ENCODE results near the gene SLC6A11. TPM values are rescaled to one million over a fixed set of nuclear protein-coding genes. Genes with fewer than 3 reads are reported as not detected.

The SLC6A11 gene
- total RNA-seq, 1 experiment from 2014 or later: not detected

DNA sequence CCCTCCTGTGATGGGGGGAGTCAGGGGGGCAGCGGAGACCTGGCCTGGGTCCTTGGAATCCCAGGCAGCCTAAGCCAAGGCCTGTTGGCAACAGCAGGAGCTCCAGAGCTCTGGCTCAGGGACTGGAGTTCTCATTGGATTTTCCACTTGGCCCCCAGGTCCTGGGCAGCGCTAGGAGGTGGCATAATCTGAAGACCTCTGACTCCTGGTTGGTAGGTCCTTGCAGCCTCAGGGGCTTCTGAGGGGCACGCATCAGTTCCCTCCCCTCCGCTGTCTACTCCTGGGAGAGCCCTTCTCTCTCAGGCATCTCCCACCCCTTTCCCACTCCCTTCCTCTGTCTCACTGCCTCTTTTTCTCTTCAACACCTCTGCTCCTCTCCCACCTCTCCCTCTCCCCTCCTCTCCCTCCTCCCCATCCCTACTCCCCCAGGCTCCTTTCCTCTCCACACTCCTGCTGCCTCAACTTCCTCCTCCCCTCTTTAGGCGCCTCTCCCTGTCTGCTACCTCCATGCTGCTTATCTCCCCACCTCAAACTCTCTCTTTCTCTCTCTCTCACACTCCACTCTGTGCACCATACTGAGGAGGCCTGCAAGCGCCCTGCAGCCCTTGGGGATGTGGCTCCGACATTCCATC lies 135.4 kb downstream of the SLC6A11 start:
- no TSS peak for BruUV-seq (replicated peaks)
- H3K4me1 ChIP-seq (replicated peaks; ENCODE audit: insufficient read depth): no peaks in the 10 kb centered on the region
- H3K27me3 ChIP-seq (ENCODE audit: insufficient read depth, low read depth): peaks cover 94% of the 10 kb centered on the region
- no peak overlapping the region for H3K4me3 ChIP-seq
- H4K20me1 ChIP-seq (ENCODE audit: insufficient read depth): no peaks in the 10 kb centered on the region
- no peaks in the 10 kb centered on the region for H3K79me2 ChIP-seq (ENCODE audit: low read depth)
- DNase-seq: no peak
- H3F3A ChIP-seq (ENCODE audit: insufficient read depth, low read depth): no peaks in the 10 kb centered on the region
- ChIA-PET CTCF (no interaction called here), POLR2A (ENCODE audit: unreplicated experiment) (no interaction called here)
- H3K9me2 ChIP-seq (ENCODE audit: insufficient read depth): no peaks in the 10 kb centered on the region
- H3K4me2 ChIP-seq: no peak overlapping the region
- TF ChIP-seq, protein P1, sequence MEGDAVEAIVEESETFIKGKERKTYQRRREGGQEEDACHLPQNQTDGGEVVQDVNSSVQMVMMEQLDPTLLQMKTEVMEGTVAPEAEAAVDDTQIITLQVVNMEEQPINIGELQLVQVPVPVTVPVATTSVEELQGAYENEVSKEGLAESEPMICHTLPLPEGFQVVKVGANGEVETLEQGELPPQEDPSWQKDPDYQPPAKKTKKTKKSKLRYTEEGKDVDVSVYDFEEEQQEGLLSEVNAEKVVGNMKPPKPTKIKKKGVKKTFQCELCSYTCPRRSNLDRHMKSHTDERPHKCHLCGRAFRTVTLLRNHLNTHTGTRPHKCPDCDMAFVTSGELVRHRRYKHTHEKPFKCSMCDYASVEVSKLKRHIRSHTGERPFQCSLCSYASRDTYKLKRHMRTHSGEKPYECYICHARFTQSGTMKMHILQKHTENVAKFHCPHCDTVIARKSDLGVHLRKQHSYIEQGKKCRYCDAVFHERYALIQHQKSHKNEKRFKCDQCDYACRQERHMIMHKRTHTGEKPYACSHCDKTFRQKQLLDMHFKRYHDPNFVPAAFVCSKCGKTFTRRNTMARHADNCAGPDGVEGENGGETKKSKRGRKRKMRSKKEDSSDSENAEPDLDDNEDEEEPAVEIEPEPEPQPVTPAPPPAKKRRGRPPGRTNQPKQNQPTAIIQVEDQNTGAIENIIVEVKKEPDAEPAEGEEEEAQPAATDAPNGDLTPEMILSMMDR (conservative IDR thresholded peaks at IDR 0.05): no peak
- no peak for TF ChIP-seq EZH2 (IDR thresholded peaks at IDR 0.05; ENCODE audit: low read depth)
- intact Hi-C loops (cut with micrococcal nuclease; ENCODE audit: unreplicated experiment): loop anchor here (2.0 kb wide), 1 partner anchor 107 kb away; no protein-coding TSS in a partner anchor
- H3K36me3 ChIP-seq (ENCODE audit: low read depth): no peaks in the 10 kb centered on the region
- no peak overlapping the region for H2AFZ ChIP-seq
- no peaks in the 10 kb centered on the region for H3K9me3 ChIP-seq (ENCODE audit: insufficient read depth, low read depth)
- H3K27ac ChIP-seq: no peak overlapping the region

DNA sequence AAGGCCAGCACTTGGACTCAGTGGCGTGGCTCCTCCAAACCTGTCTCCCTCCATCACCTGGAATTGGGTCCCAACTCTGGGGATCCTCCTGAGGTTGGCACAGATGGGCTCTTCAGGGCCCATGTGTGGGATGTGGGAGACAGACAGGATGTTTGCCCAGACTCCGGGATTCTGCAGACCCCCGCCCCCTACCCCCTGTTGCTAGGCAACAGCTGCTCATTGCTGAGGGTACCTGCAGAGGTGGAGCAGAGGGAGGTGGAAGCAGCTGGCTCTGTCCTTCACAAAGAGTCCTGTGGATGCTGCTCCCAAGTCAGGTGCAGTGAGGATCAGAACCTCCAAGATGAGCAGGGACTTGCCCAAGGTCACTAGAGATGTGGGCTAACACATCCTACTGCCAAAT lies 136.5 kb downstream of the SLC6A11 start:
- DNase-seq: no peak
- intact Hi-C loops (cut with micrococcal nuclease; ENCODE audit: unreplicated experiment): no loop called here
- Histone ChIP-seq H3K36me3 (ENCODE audit: low read depth) (no peaks in the 10 kb centered on the region), H3K4me2 (no peak overlapping the region), H3F3A (ENCODE audit: insufficient read depth, low read depth) (no peaks in the 10 kb centered on the region), H3K27me3 (ENCODE audit: insufficient read depth, low read depth) (peaks cover 94% of the 10 kb centered on the region), H3K4me3 (no peak overlapping the region), H3K4me1 (replicated peaks; ENCODE audit: insufficient read depth) (no peaks in the 10 kb centered on the region), H3K9me3 (ENCODE audit: insufficient read depth, low read depth) (no peaks in the 10 kb centered on the region), H2AFZ (no peak overlapping the region), H3K79me2 (ENCODE audit: low read depth) (no peaks in the 10 kb centered on the region), H3K27ac (no peak overlapping the region), H4K20me1 (ENCODE audit: insufficient read depth) (no peaks in the 10 kb centered on the region), H3K9me2 (ENCODE audit: insufficient read depth) (no peaks in the 10 kb centered on the region)
- CTCF ChIA-PET: no interaction called here
- TF ChIP-seq EZH2 (IDR thresholded peaks at IDR 0.05; ENCODE audit: low read depth): no peak
- TF ChIP-seq, protein P1 (conservative IDR thresholded peaks at IDR 0.05): no peak
- BruUV-seq (replicated peaks): no TSS peak
- POLR2A ChIA-PET (ENCODE audit: unreplicated experiment): no interaction called here

DNA sequence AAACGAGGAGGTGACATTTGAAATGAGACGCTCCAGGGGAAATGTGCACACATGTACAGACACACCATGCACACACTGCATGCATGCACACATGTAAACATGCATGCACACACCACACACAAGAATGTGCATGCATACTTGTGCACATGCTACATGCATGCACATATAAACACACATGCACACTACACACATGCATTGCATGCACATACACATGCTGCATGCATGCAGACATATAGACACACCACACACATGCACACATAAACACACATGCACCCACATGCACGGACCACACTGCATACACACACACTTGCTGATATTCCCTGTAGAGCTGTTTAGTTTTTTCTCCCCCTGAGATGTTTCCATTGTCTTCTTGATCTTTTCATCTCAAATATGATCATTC lies 138.7 kb downstream of the SLC6A11 start:
- Histone ChIP-seq H3K9me3 (ENCODE audit: insufficient read depth, low read depth) (no peaks in the 10 kb centered on the region), H3K27ac (no peak overlapping the region), H3K27me3 (ENCODE audit: insufficient read depth, low read depth) (peaks cover 95% of the 10 kb centered on the region), H3K79me2 (ENCODE audit: low read depth) (no peaks in the 10 kb centered on the region), H3K9me2 (ENCODE audit: insufficient read depth) (no peaks in the 10 kb centered on the region), H2AFZ (no peak overlapping the region), H3K4me1 (replicated peaks; ENCODE audit: insufficient read depth) (no peaks in the 10 kb centered on the region), H3F3A (ENCODE audit: insufficient read depth, low read depth) (no peaks in the 10 kb centered on the region), H4K20me1 (ENCODE audit: insufficient read depth) (no peaks in the 10 kb centered on the region), H3K4me3 (no peak overlapping the region), H3K36me3 (ENCODE audit: low read depth) (no peaks in the 10 kb centered on the region), H3K4me2 (no peak overlapping the region)
- POLR2A ChIA-PET (ENCODE audit: unreplicated experiment): no interaction called here
- TF ChIP-seq, protein P1 (conservative IDR thresholded peaks at IDR 0.05): no peak
- no peak for TF ChIP-seq EZH2 (IDR thresholded peaks at IDR 0.05; ENCODE audit: low read depth)
- intact Hi-C loops (cut with micrococcal nuclease; ENCODE audit: unreplicated experiment): no loop called here
- CTCF ChIA-PET: no interaction called here
- no TSS peak for BruUV-seq (replicated peaks)
- no peak for DNase-seq
